SK-N-SH treated with all-trans-retinoic acid at 6 μM for 48 hours (cell line): ENCODE data around the gene KCTD2.

ENCODE experiments used
- ATAC-seq: fragments of 200-7000 bp; cut with Tn5 transposase; 3 replicates; pipeline ENCODE4 v1.9.1; 2020; ENCODE audit warnings: mild to moderate bottlenecking, moderate library complexity
- ARNTL ChIP-seq: fragments of 450-650 bp; formaldehyde crosslinking; IDR thresholded peaks from 2 replicates; pipeline ENCODE4 v1.5.0; 2020; ENCODE audit warnings: low read depth, mild to moderate bottlenecking, moderate library complexity, borderline replicate concordance
- BACH2 ChIP-seq: fragments of 250-450 bp; sonication (Bioruptor Pico); IDR thresholded peaks from 2 replicates; pipeline ENCODE4 v1.9.0; 2021; ENCODE audit warnings: mild to moderate bottlenecking, borderline replicate concordance
- CSDC2 ChIP-seq: fragments of 250-450 bp; sonication (Bioruptor Pico); IDR thresholded peaks from 2 replicates; pipeline ENCODE4 v1.5.0; 2020; ENCODE audit warnings: mild to moderate bottlenecking, moderate library complexity
- ESRRG ChIP-seq: fragments of 250-450 bp; sonication (Bioruptor Pico); IDR thresholded peaks from 2 replicates; pipeline ENCODE4 v1.6.1; 2021; ENCODE audit warnings: mild to moderate bottlenecking
- GLIS3 ChIP-seq: fragments of 250-450 bp; sonication (Bioruptor Pico); IDR thresholded peaks from 2 replicates; pipeline ENCODE4 v1.5.0; 2020; ENCODE audit warnings: mild to moderate bottlenecking, moderate library complexity
- OSR1 ChIP-seq: fragments of 250-450 bp; sonication (Bioruptor Pico); IDR thresholded peaks from 2 replicates; pipeline ENCODE4 v1.8.0; 2022; ENCODE audit warnings: moderate library complexity, mild to moderate bottlenecking, inconsistent platforms
- RARB ChIP-seq: fragments of 250-450 bp; sonication (Bioruptor Pico); IDR thresholded peaks from 2 replicates; pipeline ENCODE4 v1.8.0; 2021; ENCODE audit warnings: mild to moderate bottlenecking, moderate library complexity
- SNAI2 ChIP-seq: fragments of 250-450 bp; sonication (Bioruptor Pico); IDR thresholded peaks from 2 replicates; pipeline ENCODE4 v1.5.0; 2020; ENCODE audit warnings: mild to moderate bottlenecking, moderate library complexity
- TCF4 ChIP-seq: fragments of 250-450 bp; sonication (Bioruptor Pico); IDR thresholded peaks from 2 replicates; pipeline ENCODE4 v1.8.0; 2021; ENCODE audit warnings: mild to moderate bottlenecking, moderate library complexity, borderline replicate concordance
- ZC3H10 ChIP-seq: fragments of 250-450 bp; sonication (Bioruptor Pico); IDR thresholded peaks from 2 replicates; pipeline ENCODE4 v1.5.1; 2021; ENCODE audit warnings: mild to moderate bottlenecking, moderate library complexity
- ZFP3 ChIP-seq: fragments of 250-450 bp; sonication (Bioruptor Pico); IDR thresholded peaks from 2 replicates; pipeline ENCODE4 v1.5.0; 2020; ENCODE audit warnings: mild to moderate bottlenecking, moderate library complexity
- ZFP30 ChIP-seq: fragments of 450-650 bp; formaldehyde crosslinking; IDR thresholded peaks from 2 replicates; pipeline ENCODE4 v1.5.0; 2022; ENCODE audit warnings: mild to moderate bottlenecking, moderate library complexity
- ZNF565 ChIP-seq: fragments of 450-650 bp; formaldehyde crosslinking; conservative IDR thresholded peaks from 2 replicates; pipeline ENCODE4 v1.5.0; 2020; ENCODE audit warnings: low read depth, mild to moderate bottlenecking, moderate library complexity
- ZNF70 ChIP-seq: fragments of 450-650 bp; formaldehyde crosslinking; IDR thresholded peaks from 2 replicates; pipeline ENCODE4 v1.5.0; 2020; ENCODE audit warnings: mild to moderate bottlenecking, moderate library complexity
- ZNF8 ChIP-seq: fragments of 450-650 bp; formaldehyde crosslinking; IDR thresholded peaks from 2 replicates; pipeline ENCODE4 v1.5.0; 2020; ENCODE audit warnings: mild to moderate bottlenecking, moderate library complexity
- TF ChIP-seq, protein P1 (sequence below): fragments of 250-450 bp; sonication (Bioruptor Pico); IDR thresholded peaks from 2 replicates; pipeline ENCODE4 v1.8.0; 2021; ENCODE audit warnings: low read depth, mild to moderate bottlenecking, moderate library complexity, borderline replicate concordance
- TF ChIP-seq, protein P2 (sequence below): fragments of 250-450 bp; sonication (Bioruptor Pico); IDR thresholded peaks from 2 replicates; pipeline ENCODE4 v1.8.0; 2020; ENCODE audit warnings: mild to moderate bottlenecking, moderate library complexity, borderline replicate concordance
- TF ChIP-seq, protein P3 (sequence below): fragments of 250-450 bp; sonication (Bioruptor Pico); IDR thresholded peaks from 2 replicates; pipeline ENCODE4 v1.5.1; 2021; ENCODE audit warnings: mild to moderate bottlenecking, moderate library complexity
- TF ChIP-seq, protein P4 (sequence below): fragments of 250-450 bp; sonication (Bioruptor Pico); IDR thresholded peaks from 2 replicates; pipeline ENCODE4 v1.5.1; 2020; ENCODE audit warnings: low read depth, mild to moderate bottlenecking, moderate library complexity
- TF ChIP-seq, protein P5 (sequence below): fragments of 250-450 bp; sonication (Bioruptor Pico); IDR thresholded peaks from 2 replicates; pipeline ENCODE4 v1.5.0; 2020; ENCODE audit warnings: mild to moderate bottlenecking, moderate library complexity

The KCTD2 gene

DNA sequence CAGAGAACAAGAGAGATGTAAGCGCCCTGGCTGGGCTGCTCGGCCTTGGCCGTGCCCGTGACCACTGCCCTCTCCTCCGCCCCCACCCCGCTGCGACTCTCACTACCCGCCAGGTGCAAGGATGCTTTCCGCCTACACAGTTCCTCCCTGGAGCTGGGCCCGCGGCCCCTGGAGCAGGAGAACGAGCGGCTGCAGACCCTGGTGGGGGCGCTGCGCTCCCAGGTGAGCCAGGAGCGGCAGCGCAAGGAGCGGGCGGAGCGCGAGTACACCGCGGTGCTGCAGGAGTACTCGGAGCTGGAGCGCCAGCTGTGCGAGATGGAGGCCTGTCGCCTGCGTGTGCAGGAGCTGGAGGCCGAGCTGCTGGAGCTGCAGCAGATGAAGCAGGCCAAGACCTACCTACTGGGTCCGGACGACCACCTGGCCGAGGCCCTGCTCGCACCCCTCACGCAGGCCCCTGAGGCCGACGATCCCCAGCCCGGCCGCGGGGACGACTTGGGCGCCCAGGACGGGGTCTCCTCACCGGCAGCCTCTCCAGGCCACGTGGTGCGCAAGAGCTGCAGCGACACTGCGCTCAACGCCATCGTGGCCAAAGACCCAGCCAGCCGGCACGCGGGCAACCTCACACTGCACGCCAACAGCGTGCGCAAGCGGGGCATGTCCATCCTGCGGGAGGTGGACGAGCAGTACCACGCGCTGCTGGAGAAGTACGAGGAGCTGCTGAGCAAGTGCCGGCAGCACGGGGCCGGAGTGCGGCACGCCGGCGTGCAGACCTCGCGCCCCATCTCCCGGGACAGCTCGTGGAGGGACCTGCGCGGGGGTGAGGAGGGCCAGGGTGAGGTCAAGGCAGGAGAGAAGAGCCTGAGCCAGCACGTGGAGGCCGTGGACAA, 43.7 kb upstream of the KCTD2 start:
- TF ChIP-seq, protein P1, sequence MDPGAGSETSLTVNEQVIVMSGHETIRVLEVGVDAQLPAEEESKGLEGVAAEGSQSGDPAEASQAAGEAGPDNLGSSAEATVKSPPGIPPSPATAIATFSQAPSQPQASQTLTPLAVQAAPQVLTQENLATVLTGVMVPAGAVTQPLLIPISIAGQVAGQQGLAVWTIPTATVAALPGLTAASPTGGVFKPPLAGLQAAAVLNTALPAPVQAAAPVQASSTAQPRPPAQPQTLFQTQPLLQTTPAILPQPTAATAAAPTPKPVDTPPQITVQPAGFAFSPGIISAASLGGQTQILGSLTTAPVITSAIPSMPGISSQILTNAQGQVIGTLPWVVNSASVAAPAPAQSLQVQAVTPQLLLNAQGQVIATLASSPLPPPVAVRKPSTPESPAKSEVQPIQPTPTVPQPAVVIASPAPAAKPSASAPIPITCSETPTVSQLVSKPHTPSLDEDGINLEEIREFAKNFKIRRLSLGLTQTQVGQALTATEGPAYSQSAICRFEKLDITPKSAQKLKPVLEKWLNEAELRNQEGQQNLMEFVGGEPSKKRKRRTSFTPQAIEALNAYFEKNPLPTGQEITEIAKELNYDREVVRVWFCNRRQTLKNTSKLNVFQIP (CRISPR knock-in tag), result no peak
- TF ChIP-seq RARB (CRISPR knock-in tag) (no peak), ZNF70 (CRISPR knock-in tag) (no peak), ZFP3 (CRISPR knock-in tag) (no peak), TCF4 (CRISPR knock-in tag) (no peak), SNAI2 (no peak), ARNTL (CRISPR knock-in tag) (no peak), BACH2 (CRISPR knock-in tag) (no peak)
- TF ChIP-seq, protein P2, sequence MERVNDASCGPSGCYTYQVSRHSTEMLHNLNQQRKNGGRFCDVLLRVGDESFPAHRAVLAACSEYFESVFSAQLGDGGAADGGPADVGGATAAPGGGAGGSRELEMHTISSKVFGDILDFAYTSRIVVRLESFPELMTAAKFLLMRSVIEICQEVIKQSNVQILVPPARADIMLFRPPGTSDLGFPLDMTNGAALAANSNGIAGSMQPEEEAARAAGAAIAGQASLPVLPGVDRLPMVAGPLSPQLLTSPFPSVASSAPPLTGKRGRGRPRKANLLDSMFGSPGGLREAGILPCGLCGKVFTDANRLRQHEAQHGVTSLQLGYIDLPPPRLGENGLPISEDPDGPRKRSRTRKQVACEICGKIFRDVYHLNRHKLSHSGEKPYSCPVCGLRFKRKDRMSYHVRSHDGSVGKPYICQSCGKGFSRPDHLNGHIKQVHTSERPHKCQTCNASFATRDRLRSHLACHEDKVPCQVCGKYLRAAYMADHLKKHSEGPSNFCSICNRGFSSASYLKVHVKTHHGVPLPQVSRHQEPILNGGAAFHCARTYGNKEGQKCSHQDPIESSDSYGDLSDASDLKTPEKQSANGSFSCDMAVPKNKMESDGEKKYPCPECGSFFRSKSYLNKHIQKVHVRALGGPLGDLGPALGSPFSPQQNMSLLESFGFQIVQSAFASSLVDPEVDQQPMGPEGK (CRISPR knock-in tag), result no peak
- TF ChIP-seq, protein P3, sequence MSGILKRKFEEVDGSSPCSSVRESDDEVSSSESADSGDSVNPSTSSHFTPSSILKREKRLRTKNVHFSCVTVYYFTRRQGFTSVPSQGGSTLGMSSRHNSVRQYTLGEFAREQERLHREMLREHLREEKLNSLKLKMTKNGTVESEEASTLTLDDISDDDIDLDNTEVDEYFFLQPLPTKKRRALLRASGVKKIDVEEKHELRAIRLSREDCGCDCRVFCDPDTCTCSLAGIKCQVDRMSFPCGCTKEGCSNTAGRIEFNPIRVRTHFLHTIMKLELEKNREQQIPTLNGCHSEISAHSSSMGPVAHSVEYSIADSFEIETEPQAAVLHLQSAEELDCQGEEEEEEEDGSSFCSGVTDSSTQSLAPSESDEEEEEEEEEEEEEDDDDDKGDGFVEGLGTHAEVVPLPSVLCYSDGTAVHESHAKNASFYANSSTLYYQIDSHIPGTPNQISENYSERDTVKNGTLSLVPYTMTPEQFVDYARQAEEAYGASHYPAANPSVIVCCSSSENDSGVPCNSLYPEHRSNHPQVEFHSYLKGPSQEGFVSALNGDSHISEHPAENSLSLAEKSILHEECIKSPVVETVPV, result no peak
- no peak for ATAC-seq

DNA sequence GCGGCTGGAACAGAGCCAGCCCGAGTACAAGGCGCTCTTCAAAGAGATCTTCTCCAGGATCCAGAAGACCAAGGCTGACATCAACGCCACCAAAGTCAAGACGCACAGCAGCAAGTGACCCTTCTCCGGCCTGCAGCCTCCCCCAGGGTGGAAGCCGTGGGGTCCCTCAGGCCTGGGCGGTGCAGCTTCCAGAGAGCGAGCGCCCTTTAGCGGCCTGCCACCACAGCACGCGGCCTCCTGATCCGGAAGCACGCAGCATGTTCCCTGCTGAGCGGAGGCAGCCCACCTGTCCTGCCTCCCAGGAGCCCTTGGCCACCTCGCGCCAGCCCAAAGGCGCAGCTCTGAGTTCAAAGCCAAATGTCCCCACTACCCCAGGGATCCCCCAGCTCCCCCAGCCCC, 43.1 kb upstream of the KCTD2 start:
- no peak for ATAC-seq
- no peak for TF ChIP-seq BACH2 (CRISPR knock-in tag)
- no peak for TF ChIP-seq CSDC2 (CRISPR knock-in tag)
- TF ChIP-seq ZNF8 (CRISPR knock-in tag), result no peak
- TF ChIP-seq, protein P1 (CRISPR knock-in tag), result no peak
- no peak for TF ChIP-seq ZNF565 (CRISPR knock-in tag)
- TF ChIP-seq, protein P2 (CRISPR knock-in tag), result no peak
- TF ChIP-seq, protein P4, sequence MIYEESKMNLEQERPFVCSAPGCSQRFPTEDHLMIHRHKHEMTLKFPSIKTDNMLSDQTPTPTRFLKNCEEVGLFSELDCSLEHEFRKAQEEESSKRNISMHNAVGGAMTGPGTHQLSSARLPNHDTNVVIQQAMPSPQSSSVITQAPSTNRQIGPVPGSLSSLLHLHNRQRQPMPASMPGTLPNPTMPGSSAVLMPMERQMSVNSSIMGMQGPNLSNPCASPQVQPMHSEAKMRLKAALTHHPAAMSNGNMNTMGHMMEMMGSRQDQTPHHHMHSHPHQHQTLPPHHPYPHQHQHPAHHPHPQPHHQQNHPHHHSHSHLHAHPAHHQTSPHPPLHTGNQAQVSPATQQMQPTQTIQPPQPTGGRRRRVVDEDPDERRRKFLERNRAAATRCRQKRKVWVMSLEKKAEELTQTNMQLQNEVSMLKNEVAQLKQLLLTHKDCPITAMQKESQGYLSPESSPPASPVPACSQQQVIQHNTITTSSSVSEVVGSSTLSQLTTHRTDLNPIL (CRISPR knock-in tag), result no peak
- no peak for TF ChIP-seq ARNTL (CRISPR knock-in tag)
- no peak for TF ChIP-seq ZNF70 (CRISPR knock-in tag)
- TF ChIP-seq, protein P3, result no peak
- TF ChIP-seq ZFP30, result no peak
- TF ChIP-seq ESRRG (CRISPR knock-in tag), result no peak
- no peak for TF ChIP-seq TCF4 (CRISPR knock-in tag)
- TF ChIP-seq, protein P5, sequence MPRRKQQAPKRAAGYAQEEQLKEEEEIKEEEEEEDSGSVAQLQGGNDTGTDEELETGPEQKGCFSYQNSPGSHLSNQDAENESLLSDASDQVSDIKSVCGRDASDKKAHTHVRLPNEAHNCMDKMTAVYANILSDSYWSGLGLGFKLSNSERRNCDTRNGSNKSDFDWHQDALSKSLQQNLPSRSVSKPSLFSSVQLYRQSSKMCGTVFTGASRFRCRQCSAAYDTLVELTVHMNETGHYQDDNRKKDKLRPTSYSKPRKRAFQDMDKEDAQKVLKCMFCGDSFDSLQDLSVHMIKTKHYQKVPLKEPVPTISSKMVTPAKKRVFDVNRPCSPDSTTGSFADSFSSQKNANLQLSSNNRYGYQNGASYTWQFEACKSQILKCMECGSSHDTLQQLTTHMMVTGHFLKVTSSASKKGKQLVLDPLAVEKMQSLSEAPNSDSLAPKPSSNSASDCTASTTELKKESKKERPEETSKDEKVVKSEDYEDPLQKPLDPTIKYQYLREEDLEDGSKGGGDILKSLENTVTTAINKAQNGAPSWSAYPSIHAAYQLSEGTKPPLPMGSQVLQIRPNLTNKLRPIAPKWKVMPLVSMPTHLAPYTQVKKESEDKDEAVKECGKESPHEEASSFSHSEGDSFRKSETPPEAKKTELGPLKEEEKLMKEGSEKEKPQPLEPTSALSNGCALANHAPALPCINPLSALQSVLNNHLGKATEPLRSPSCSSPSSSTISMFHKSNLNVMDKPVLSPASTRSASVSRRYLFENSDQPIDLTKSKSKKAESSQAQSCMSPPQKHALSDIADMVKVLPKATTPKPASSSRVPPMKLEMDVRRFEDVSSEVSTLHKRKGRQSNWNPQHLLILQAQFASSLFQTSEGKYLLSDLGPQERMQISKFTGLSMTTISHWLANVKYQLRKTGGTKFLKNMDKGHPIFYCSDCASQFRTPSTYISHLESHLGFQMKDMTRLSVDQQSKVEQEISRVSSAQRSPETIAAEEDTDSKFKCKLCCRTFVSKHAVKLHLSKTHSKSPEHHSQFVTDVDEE, result no peak
- no peak for TF ChIP-seq OSR1 (CRISPR knock-in tag)
- no peak for TF ChIP-seq GLIS3
- no peak for TF ChIP-seq ZFP3 (CRISPR knock-in tag)
- TF ChIP-seq ZC3H10 (CRISPR knock-in tag), result no peak
- TF ChIP-seq RARB (CRISPR knock-in tag), result no peak
- TF ChIP-seq SNAI2, result no peak
